GM23338 (cell line): Measurements from ENCODE around the gene ULK2. TPM values are rescaled to one million over a fixed set of nuclear protein-coding genes. Genes with fewer than 3 reads are reported as not detected.

Experiments
- ATAC-seq: fragments of 200-7000 bp; cut with Tn5 transposase; 3 replicates; pipeline ENCODE4 v1.9.1; 2020
- DNase-seq: peaks from one replicate; pipeline ENCODE4 v3.0.0-alpha.2; 2015; ENCODE audit warnings: low spot score
- H2AFZ ChIP-seq: fragments of 200-600 bp; sonication (generic); 2 replicates; pipeline ENCODE4 v1.8.0; 2016; ENCODE audit warnings: antibody characterized with exemption, mild to moderate bottlenecking, moderate library complexity
- H3F3A ChIP-seq: fragments of 200-600 bp; sonication (generic); replicated peaks from 2 replicates; pipeline ENCODE4 v1.8.0; 2017; ENCODE audit warnings: antibody characterized with exemption, mixed run types, low read depth
- H3K27ac ChIP-seq: fragments of 200-600 bp; sonication (generic); 2 replicates; pipeline ENCODE4 v1.6.1; 2016; ENCODE audit warnings: low read depth
- H3K27me3 ChIP-seq: fragments of 200-600 bp; sonication (generic); 2 replicates; pipeline ENCODE4 v1.8.0; 2016; ENCODE audit warnings: mild to moderate bottlenecking, mixed run types, moderate library complexity; ENCODE audit not compliant: insufficient read depth
- H3K36me3 ChIP-seq: fragments of 200-600 bp; sonication (generic); 2 replicates; pipeline ENCODE4 v1.8.0; 2016; ENCODE audit warnings: mild to moderate bottlenecking; ENCODE audit not compliant: insufficient read depth
- H3K4me1 ChIP-seq: fragments of 200-600 bp; sonication (generic); 2 replicates; pipeline ENCODE4 v1.8.0; 2016; ENCODE audit warnings: mild to moderate bottlenecking, moderate library complexity; ENCODE audit not compliant: insufficient read depth
- H3K4me2 ChIP-seq: fragments of 200-600 bp; sonication (generic); 2 replicates; pipeline ENCODE4 v1.7.1; 2017; ENCODE audit warnings: mixed run types
- H3K4me3 ChIP-seq: fragments of 200-600 bp; sonication (generic); 2 replicates; pipeline ENCODE4 v1.6.1; 2016; ENCODE audit warnings: mixed run types
- H3K79me2 ChIP-seq: fragments of 200-600 bp; sonication (generic); replicated peaks from 2 replicates; pipeline ENCODE4 v1.8.0; 2017; ENCODE audit warnings: mild to moderate bottlenecking; ENCODE audit not compliant: insufficient read depth
- H3K9me2 ChIP-seq: fragments of 200-600 bp; sonication (generic); 2 replicates; pipeline ENCODE4 v1.8.0; 2017; ENCODE audit not compliant: insufficient read depth
- H4K20me1 ChIP-seq: fragments of 200-600 bp; sonication (generic); replicated peaks from 2 replicates; pipeline ENCODE4 v1.8.0; 2017; ENCODE audit warnings: mild to moderate bottlenecking; ENCODE audit not compliant: insufficient read depth
- H3K27ac Mint-ChIP-seq: 2 replicates; pipeline ENCODE4 v1.8.0; 2020; ENCODE audit warnings: inconsistent platforms, mild to moderate bottlenecking, moderate library complexity, mixed read lengths
- H3K27me3 Mint-ChIP-seq: 3 replicates; pipeline ENCODE4 v1.8.0; 2022; ENCODE audit warnings: low read depth, mild to moderate bottlenecking, moderate library complexity, mixed read lengths, inconsistent platforms; ENCODE audit not compliant: insufficient read depth, poor library complexity
- H3K36me3 Mint-ChIP-seq: 3 replicates; pipeline ENCODE4 v1.8.0; 2021; ENCODE audit warnings: low read depth, mild to moderate bottlenecking, inconsistent platforms, moderate library complexity, mixed read lengths
- H3K4me1 Mint-ChIP-seq: 3 replicates; pipeline ENCODE4 v1.8.0; 2020; ENCODE audit warnings: mild to moderate bottlenecking, inconsistent platforms, mixed read lengths
- H3K4me3 Mint-ChIP-seq: 3 replicates; pipeline ENCODE4 v1.8.0; 2021; ENCODE audit warnings: moderate library complexity, mild to moderate bottlenecking, inconsistent platforms, mixed read lengths
- H3K9me3 Mint-ChIP-seq: 3 replicates; pipeline ENCODE4 v1.8.0; 2020; ENCODE audit warnings: moderate library complexity, mild to moderate bottlenecking, inconsistent platforms, mixed read lengths
- CREB1 ChIP-seq: fragments of 250-450 bp; sonication (Bioruptor Pico); IDR thresholded peaks from 2 replicates; pipeline ENCODE4 v1.5.0; 2020; ENCODE audit warnings: low read depth, mild to moderate bottlenecking, moderate library complexity
- ETS1 ChIP-seq: IDR thresholded peaks from 2 replicates; pipeline ENCODE4 v1.6.1; 2016; ENCODE audit warnings: antibody characterized with exemption
- EZH2 ChIP-seq: fragments of 200-600 bp; sonication (generic); IDR thresholded peaks from one replicate; pipeline ENCODE4 v1.8.0; 2017; ENCODE audit warnings: antibody characterized with exemption, mild to moderate bottlenecking, low read depth; ENCODE audit not compliant: unreplicated experiment
- EZH2phosphoT487 ChIP-seq: fragments of 200-600 bp; sonication (generic); IDR thresholded peaks from one replicate; pipeline ENCODE4 v1.8.1; 2018; ENCODE audit warnings: antibody characterized with exemption; ENCODE audit not compliant: unreplicated experiment
- JUNB ChIP-seq: IDR thresholded peaks from one replicate; pipeline ENCODE4 v1.6.1; 2016; ENCODE audit warnings: antibody characterized with exemption; ENCODE audit not compliant: unreplicated experiment
- NANOG ChIP-seq: IDR thresholded peaks from 2 replicates; pipeline ENCODE4 v1.6.1; 2016; ENCODE audit warnings: antibody characterized with exemption, borderline replicate concordance
- POLR2AphosphoS5 ChIP-seq: IDR thresholded peaks from 2 replicates; pipeline ENCODE4 v1.6.1; 2016; ENCODE audit warnings: antibody characterized with exemption, low read depth
- REST ChIP-seq: IDR thresholded peaks from one replicate; pipeline ENCODE4 v1.6.1; 2018; ENCODE audit warnings: antibody characterized with exemption; ENCODE audit not compliant: unreplicated experiment
- STAT1 ChIP-seq: IDR thresholded peaks from one replicate; pipeline ENCODE4 v1.6.1; 2016; ENCODE audit warnings: antibody characterized with exemption; ENCODE audit not compliant: unreplicated experiment
- ZNF114 ChIP-seq: fragments of 250-450 bp; sonication (Bioruptor Pico); IDR thresholded peaks from 2 replicates; pipeline ENCODE4 v1.5.0; 2020; ENCODE audit warnings: mild to moderate bottlenecking, moderate library complexity
- ZNF331 ChIP-seq: fragments of 250-450 bp; sonication (Bioruptor Pico); IDR thresholded peaks from 2 replicates; pipeline ENCODE4 v1.5.0; 2020; ENCODE audit warnings: low read depth, mild to moderate bottlenecking, moderate library complexity
- polyA plus RNA-seq: library from polyadenylated mRNA; unstranded; fragments of >200 nt; fragmentation: Nextera tagmentation; extraction: Ambion mirVana; gene quantifications from 2 replicates; pipeline ENCODE4 v1.2.1, GENCODE V29; 2016
- total RNA-seq: library from RNA; depleted of rRNA; stranded (reverse); fragments of >200 nt; shearing (Covaris generic); gene quantifications from 2 replicates; pipeline ENCODE4 v1.2.3, GENCODE V29; 2014
- TF ChIP-seq, protein P1 (sequence below), 2 experiments: fragments of 200-600 bp in 1 of 2; sonication (generic) in 1 of 2; conservative IDR thresholded peaks; 2 replicates each; pipeline versions ENCODE4 v1.5.1 to v1.6.1; 2016 to 2017; ENCODE audit warnings: antibody characterized with exemption in 2 of 2, low read depth in 2 of 2, mild to moderate bottlenecking in 2 of 2, moderate library complexity in 1 of 2
- TF ChIP-seq, protein P2 (sequence below): fragments of 250-450 bp; sonication (Bioruptor Pico); IDR thresholded peaks from 2 replicates; pipeline ENCODE4 v1.5.0; 2020; ENCODE audit warnings: mild to moderate bottlenecking, moderate library complexity

The ULK2 gene
- total and polyA plus RNA-seq, 2 experiments from 2014 or later = 1.6 to 3.0 TPM

DNA sequence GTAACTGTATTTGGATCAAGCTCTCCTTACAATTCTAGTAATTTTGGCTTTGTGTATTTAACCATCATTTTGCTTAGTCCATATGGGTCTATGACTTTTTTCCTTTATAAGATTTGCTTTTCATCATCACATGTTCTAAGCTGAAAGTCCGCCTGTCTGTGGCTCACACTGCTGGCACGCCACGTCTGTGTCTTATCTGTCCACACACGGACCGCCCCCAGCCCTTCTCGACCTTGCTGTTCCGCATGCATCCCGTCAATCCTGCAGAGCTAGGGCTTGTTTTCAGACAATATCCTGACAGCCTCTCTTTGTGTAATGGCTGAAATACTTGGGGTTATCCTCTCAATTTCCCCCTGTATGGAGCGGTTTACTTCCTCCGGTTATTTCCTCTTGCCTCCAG lies 111.2 kb downstream of the ULK2 start:
- Mint-ChIP-seq H3K9me3 (no peaks in the 10 kb centered on the region), H3K36me3 (no peaks in the 10 kb centered on the region), H3K27ac (no peak overlapping the region), H3K4me3 (no peak overlapping the region), H3K4me1 (no peaks in the 10 kb centered on the region; the same call in 2 of the 3 replicates), H3K27me3 (peaks cover 9% of the 10 kb centered on the region)
- no peaks in the 10 kb centered on the region for H3K36me3 ChIP-seq
- ATAC-seq (no peak), DNase-seq (no peak)
- no peak for TF ChIP-seq ETS1
- TF ChIP-seq ZNF331 (CRISPR knock-in tag) = no peak
- no peak for TF ChIP-seq ZNF114 (CRISPR knock-in tag)
- TF ChIP-seq, protein P1, sequence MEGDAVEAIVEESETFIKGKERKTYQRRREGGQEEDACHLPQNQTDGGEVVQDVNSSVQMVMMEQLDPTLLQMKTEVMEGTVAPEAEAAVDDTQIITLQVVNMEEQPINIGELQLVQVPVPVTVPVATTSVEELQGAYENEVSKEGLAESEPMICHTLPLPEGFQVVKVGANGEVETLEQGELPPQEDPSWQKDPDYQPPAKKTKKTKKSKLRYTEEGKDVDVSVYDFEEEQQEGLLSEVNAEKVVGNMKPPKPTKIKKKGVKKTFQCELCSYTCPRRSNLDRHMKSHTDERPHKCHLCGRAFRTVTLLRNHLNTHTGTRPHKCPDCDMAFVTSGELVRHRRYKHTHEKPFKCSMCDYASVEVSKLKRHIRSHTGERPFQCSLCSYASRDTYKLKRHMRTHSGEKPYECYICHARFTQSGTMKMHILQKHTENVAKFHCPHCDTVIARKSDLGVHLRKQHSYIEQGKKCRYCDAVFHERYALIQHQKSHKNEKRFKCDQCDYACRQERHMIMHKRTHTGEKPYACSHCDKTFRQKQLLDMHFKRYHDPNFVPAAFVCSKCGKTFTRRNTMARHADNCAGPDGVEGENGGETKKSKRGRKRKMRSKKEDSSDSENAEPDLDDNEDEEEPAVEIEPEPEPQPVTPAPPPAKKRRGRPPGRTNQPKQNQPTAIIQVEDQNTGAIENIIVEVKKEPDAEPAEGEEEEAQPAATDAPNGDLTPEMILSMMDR (conservative IDR thresholded peaks at IDR 0.05; ENCODE audit: low read depth in 2 of 2) = no peak
- TF ChIP-seq EZH2phosphoT487 = no peak
- no peak for TF ChIP-seq JUNB
- TF ChIP-seq POLR2AphosphoS5 = no peak
- TF ChIP-seq, protein P2, sequence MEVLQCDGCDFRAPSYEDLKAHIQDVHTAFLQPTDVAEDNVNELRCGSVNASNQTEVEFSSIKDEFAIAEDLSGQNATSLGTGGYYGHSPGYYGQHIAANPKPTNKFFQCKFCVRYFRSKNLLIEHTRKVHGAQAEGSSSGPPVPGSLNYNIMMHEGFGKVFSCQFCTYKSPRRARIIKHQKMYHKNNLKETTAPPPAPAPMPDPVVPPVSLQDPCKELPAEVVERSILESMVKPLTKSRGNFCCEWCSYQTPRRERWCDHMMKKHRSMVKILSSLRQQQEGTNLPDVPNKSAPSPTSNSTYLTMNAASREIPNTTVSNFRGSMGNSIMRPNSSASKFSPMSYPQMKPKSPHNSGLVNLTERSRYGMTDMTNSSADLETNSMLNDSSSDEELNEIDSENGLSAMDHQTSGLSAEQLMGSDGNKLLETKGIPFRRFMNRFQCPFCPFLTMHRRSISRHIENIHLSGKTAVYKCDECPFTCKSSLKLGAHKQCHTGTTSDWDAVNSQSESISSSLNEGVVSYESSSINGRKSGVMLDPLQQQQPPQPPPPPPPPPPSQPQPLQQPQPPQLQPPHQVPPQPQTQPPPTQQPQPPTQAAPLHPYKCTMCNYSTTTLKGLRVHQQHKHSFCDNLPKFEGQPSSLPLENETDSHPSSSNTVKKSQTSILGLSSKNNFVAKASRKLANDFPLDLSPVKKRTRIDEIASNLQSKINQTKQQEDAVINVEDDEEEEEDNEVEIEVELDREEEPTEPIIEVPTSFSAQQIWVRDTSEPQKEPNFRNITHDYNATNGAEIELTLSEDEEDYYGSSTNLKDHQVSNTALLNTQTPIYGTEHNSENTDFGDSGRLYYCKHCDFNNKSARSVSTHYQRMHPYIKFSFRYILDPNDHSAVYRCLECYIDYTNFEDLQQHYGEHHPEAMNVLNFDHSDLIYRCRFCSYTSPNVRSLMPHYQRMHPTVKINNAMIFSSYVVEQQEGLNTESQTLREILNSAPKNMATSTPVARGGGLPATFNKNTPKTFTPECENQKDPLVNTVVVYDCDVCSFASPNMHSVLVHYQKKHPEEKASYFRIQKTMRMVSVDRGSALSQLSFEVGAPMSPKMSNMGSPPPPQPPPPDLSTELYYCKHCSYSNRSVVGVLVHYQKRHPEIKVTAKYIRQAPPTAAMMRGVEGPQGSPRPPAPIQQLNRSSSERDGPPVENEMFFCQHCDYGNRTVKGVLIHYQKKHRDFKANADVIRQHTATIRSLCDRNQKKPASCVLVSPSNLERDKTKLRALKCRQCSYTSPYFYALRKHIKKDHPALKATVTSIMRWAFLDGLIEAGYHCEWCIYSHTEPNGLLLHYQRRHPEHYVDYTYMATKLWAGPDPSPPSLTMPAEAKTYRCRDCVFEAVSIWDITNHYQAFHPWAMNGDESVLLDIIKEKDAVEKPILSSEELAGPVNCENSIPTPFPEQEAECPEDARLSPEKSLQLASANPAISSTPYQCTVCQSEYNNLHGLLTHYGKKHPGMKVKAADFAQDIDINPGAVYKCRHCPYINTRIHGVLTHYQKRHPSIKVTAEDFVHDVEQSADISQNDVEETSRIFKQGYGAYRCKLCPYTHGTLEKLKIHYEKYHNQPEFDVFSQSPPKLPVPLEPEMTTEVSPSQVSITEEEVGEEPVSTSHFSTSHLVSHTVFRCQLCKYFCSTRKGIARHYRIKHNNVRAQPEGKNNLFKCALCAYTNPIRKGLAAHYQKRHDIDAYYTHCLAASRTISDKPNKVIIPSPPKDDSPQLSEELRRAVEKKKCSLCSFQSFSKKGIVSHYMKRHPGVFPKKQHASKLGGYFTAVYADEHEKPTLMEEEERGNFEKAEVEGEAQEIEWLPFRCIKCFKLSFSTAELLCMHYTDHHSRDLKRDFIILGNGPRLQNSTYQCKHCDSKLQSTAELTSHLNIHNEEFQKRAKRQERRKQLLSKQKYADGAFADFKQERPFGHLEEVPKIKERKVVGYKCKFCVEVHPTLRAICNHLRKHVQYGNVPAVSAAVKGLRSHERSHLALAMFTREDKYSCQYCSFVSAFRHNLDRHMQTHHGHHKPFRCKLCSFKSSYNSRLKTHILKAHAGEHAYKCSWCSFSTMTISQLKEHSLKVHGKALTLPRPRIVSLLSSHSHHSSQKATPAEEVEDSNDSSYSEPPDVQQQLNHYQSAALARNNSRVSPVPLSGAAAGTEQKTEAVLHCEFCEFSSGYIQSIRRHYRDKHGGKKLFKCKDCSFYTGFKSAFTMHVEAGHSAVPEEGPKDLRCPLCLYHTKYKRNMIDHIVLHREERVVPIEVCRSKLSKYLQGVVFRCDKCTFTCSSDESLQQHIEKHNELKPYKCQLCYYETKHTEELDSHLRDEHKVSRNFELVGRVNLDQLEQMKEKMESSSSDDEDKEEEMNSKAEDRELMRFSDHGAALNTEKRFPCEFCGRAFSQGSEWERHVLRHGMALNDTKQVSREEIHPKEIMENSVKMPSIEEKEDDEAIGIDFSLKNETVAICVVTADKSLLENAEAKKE (CRISPR knock-in tag) = no peak
- TF ChIP-seq NANOG = no peak
- no peak for TF ChIP-seq REST
- TF ChIP-seq EZH2 = no peak
- no peak for TF ChIP-seq CREB1 (CRISPR knock-in tag)
- no peak for TF ChIP-seq STAT1
- no peak overlapping the region for H3K4me3 ChIP-seq
- H3F3A ChIP-seq = no peaks in the 10 kb centered on the region
- no peak overlapping the region for H3K4me2 ChIP-seq
- H3K4me1 ChIP-seq = no peaks in the 10 kb centered on the region
- no peak overlapping the region for H3K27ac ChIP-seq
- no peaks in the 10 kb centered on the region for H3K9me2 ChIP-seq
- H2AFZ ChIP-seq = no peak overlapping the region
- H3K79me2 ChIP-seq = no peaks in the 10 kb centered on the region
- no peaks in the 10 kb centered on the region for H4K20me1 ChIP-seq
- no peaks in the 10 kb centered on the region for H3K27me3 ChIP-seq
